HT-29 (cell line): ENCODE results near the gene RNF151. TPM values are rescaled to one million over a fixed set of nuclear protein-coding genes. Genes with fewer than 3 reads are reported as not detected.

ENCODE experiments used
- DNase-seq: peaks from one replicate; pipeline ENCODE4 v3.0.0-alpha.2; 2015; ENCODE audit warnings: low spot score
- total RNA-seq: library from RNA; depleted of rRNA; stranded (reverse); fragments of >200 nt; shearing (Covaris generic); gene quantifications from 2 replicates; pipeline ENCODE4 v1.2.3, GENCODE V29; 2014

Gene RNF151
- total RNA-seq, 1 experiment from 2014 or later, result not detected

- DNase-seq, result no peak
Observed at GRCh38 chr16:1976951-1977874, 10.6 kb downstream of the RNF151 start.

- DNase-seq, result no peak
Observed at GRCh38 chr16:1977875-1978268, 11.2 kb downstream of the RNF151 start.

GRCh38 chr16:1978476-1979120 lies 11.9 kb downstream of the RNF151 start:
- DNase-seq, result peak; percentile 35

- peak; percentile 92 for DNase-seq
Observed at GRCh38 chr16:1979271-1980029, 12.8 kb downstream of the RNF151 start.

GRCh38 chr16:1980030-1980769 lies 13.5 kb downstream of the RNF151 start:
- peak; percentile 54 for DNase-seq

GRCh38 chr16:1980770-1981087 lies 14.1 kb downstream of the RNF151 start:
- no peak for DNase-seq

- DNase-seq, result peak; percentile 87
Observed at GRCh38 chr16:1981398-1981836, 14.8 kb downstream of the RNF151 start, which contains the start of gene NOXO1. Gene NOXO1 (minus strand): TSS chr16:1981469. CDS start chr16:1981179, 290 bp downstream.

GRCh38 chr16:1982013-1982433 lies 15.4 kb downstream of the RNF151 start:
- DNase-seq, result peak; percentile 94

- no peak for DNase-seq
Observed at GRCh38 chr16:1982991-1983543, 16.4 kb downstream of the RNF151 start.

- peak; percentile 92 for DNase-seq
Observed at GRCh38 chr16:1983544-1984346, 17.1 kb downstream of the RNF151 start, which contains the start of gene GFER. Gene GFER (plus strand): TSS chr16:1984193. CDS start chr16:1984219, 26 bp downstream.

- peak; percentile 36 for DNase-seq
Observed at GRCh38 chr16:1984347-1985225, 17.9 kb downstream of the RNF151 start.

GRCh38 chr16:1985466-1986150 lies 19.0 kb downstream of the RNF151 start:
- no peak for DNase-seq

- DNase-seq, result no peak
Observed at GRCh38 chr16:1987198-1987597, 20.5 kb downstream of the RNF151 start.

- peak; percentile 7 for DNase-seq
Observed at GRCh38 chr16:1989209-1990100, 22.8 kb downstream of the RNF151 start, which contains the start of gene SYNGR3. Gene SYNGR3 (plus strand): TSS chr16:1989970. CDS start chr16:1990103, 133 bp downstream.

- no peak for DNase-seq
Observed at GRCh38 chr16:1990101-1990350, 23.4 kb downstream of the RNF151 start.

GRCh38 chr16:1990351-1991134 lies 23.9 kb downstream of the RNF151 start:
- no peak for DNase-seq

- no peak for DNase-seq
Observed at GRCh38 chr16:1991135-1991551, 24.5 kb downstream of the RNF151 start.
